Dermis blood vessel endothelial cell (primary cell): ENCODE results near the gene ERVV-1. TPM values are rescaled to one million over a fixed set of nuclear protein-coding genes. Genes with fewer than 3 reads are reported as not detected.
"Not testable (repeated sequence)": the region's sequence is repeated elsewhere in the genome, so short reads cannot be mapped to it uniquely, and the experiment has no call there.

Experiments
- DNase-seq: peaks from one replicate; pipeline ENCODE4 v3.0.0; 2010
- total RNA-seq: library from RNA; depleted of rRNA; stranded (reverse); fragments of >200 nt; gene quantifications from 2 replicates; pipeline ENCODE4 v1.2.3, GENCODE V29; 2014

The ERVV-1 gene, protein sequence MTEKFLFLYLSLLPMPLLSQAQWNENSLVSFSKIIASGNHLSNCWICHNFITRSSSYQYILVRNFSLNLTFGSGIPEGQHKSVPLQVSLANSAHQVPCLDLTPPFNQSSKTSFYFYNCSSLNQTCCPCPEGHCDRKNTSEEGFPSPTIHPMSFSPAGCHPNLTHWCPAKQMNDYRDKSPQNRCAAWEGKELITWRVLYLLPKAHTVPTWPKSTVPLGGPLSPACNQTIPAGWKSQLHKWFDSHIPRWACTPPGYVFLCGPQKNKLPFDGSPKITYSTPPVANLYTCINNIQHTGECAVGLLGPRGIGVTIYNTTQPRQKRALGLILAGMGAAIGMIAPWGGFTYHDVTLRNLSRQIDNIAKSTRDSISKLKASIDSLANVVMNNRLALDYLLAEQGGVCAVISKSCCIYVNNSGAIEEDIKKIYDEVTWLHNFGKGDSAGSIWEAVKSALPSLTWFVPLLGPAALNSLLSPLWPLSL
- total RNA-seq, result not detected in 2 replicates

- DNase-seq, result no peak
Observed at GRCh38 chr19:53013621-53014020, at the start of gene ERVV-1. ERVV-1 (plus strand) TSS chr19:53013921; CDS start chr19:53014091, 170 bp downstream.

- no peak for DNase-seq
Observed at GRCh38 chr19:52967772-52968171, 45.9 kb upstream of the ERVV-1 start.

GRCh38 chr19:52981329-52981728 lies 32.4 kb upstream of the ERVV-1 start:
- no peak for DNase-seq

GRCh38 chr19:52983167-52983566 lies 30.6 kb upstream of the ERVV-1 start:
- DNase-seq, result not testable (repeated sequence)

DNA sequence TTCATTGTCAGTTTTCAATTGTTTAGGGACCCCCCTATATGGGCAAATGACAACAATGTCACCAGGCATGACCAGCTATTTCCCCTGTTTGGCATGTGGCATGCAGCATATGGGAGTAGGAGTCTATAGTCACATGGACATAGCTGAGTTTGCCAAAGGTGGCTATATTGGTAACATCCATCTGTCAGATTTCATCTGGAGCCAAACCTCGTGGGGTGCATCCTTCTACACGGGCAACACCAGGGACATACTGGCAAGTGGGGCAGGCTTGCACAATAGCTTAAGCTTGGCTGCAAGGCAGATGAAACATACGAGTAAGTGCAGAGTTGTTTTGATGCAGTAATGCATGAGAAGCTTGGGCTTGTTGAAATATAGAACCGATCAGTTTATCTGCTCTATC lies 26.5 kb upstream of the ERVV-1 start:
- DNase-seq, result no peak

- no peak for DNase-seq
Observed at GRCh38 chr19:52988506-52988905, 25.2 kb upstream of the ERVV-1 start.

DNA sequence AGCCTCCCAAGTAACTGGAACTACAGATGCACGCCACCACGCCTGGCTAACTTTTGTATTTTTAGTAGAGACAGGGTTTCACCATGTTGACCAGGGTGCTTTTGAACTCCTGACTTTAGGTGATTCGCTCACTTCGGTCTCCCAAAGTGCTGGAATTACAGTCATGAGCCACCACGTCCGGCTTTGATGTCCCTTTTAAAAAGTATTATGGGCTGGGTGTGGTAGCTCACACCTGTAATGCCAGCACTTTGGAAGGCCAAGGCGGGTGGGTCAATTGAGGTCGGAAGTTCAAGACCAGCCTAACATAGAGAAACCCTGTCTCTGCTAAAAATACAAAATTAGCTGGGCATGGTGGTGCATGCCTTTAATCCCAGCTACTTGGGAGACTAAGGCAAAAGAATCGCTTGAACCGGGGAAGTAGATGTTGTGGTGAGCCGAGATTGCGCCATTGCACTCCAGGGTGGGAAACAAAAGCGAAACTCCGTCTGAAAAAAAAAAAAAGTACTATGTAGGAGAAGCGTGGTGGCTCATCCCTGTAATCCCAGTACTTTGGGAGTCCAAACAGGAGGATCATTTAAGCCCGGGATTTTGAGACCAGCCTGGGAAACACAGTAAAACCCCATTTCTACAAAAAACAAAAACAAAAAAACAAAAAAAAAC lies 22.8 kb upstream of the ERVV-1 start:
- DNase-seq, result no peak

GRCh38 chr19:52991484-52991883 lies 22.2 kb upstream of the ERVV-1 start:
- peak; percentile 85 for DNase-seq

DNA sequence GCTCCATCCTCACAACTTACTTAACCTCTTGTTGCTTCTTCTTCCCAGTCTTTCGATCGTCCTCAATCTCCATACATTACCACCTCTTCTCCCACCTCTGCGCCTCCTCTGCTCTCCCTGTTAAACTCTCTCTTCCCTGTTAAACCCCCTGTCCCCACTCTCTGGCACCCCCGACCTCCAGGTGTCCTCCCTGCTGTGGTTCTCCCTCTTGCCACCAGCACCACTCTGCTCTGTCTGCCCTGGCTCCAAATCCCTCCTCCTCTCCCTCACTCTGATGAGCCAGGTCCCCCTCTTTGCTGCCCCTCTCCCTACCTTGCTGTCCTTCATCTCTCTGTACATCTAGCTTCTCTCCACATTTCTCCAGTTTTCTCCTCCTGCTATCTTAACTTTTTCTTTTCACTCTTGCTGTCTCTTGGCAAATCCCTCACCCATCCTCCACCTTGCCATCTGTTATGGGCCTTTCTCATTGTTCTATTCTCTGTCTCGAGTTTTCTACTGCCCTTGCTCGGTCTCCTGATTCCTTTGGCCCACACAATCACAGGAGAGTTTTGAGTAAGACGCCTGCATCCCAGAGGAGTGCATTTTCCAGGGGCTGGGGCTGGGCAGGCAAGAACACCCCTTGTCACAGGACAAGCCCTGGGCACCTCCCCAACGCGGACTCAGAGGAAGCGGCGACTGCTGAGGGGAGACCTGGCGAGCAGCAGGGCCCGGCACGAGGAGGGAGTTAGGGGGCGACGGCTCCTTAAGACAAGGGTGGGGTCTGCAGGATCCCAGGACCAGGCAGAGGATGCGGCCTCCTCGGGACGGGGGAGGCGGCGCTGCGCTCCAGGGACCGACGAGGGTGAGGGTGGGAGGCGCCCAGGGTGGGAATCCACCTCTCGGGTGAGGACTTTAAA lies 21.4 kb upstream of the ERVV-1 start:
- peak; percentile 50 for DNase-seq

DNA sequence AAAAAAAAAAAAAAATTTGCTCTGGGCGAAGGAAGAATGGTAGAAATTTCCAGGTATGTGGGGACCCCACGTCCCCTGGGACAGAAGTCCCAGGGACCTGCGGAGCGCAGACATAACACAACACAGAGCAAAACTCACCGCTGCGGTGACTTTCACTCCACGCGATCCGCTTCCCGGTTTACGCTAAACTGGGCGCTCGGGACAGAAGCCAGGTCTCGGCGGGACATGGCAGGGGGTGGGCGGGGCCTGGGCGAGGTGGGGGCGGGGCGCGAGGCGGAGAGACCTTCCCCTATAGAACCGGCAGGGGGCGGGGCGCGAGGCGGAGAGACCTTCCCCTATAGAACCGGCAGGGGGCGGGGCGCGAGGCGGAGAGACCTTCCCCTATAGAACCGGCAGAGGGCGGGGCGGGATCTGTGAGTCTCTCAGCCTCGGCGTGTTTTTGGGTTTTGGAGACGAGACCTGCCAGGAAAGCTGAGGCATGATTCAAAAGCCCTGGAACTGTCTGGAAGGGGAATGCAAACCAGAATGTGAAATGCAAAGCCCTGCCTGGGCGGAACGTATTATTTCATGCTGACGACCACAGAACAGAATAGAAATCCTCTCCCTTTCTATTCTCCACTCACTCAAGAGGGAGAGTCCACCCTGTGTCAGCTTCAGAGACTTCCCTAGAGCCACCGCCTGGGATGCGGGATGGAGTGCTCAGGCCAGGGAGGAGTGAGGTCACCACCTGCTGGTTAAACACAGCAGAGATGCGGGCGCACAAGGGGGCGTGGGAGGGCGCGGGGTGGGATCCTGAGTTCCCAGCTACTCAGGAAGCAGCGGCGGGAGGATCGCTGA lies 20.2 kb upstream of the ERVV-1 start:
- DNase-seq, result peak; percentile 82

DNA sequence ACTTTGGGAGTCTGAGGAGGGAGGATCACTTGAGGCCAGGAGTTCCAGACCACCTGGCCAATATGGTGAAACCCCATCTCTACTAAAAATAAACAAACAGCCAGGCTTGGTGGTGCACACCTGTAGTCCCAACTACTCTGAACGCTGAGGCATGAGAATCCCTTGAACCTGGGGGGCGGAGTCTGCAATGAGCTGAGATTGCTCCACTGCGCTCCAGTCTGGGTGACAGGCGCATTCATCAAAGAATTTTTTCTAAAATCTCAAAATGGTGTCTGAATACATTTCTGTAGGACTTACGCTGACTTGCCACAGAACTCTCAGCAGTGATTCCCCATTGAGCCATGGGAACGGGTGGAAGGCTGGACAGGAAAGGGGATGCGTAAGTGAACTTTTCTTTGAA lies 18.0 kb upstream of the ERVV-1 start:
- DNase-seq, result no peak

DNA sequence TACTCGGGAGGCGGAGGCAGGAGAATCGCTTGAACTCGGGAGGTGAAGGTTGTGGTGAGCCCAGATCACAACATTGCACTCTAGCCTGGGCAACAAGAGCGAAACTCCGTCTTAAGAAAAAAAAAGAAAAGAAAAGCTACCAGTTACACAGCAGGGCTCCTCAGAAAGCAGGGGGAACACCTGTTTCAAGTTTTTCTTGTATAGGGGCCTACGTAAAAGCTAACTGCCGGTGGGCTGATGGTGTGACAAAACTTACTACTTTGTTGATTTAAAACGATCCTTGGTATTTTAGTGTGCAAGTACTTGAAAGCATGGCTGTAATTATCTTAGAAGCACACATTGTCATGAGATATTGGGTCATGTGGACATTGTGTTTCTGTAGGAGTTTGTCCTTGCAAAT lies 15.7 kb upstream of the ERVV-1 start:
- no peak for DNase-seq

- DNase-seq, result no peak
Observed at GRCh38 chr19:53002479-53002878, 11.2 kb upstream of the ERVV-1 start.

DNA sequence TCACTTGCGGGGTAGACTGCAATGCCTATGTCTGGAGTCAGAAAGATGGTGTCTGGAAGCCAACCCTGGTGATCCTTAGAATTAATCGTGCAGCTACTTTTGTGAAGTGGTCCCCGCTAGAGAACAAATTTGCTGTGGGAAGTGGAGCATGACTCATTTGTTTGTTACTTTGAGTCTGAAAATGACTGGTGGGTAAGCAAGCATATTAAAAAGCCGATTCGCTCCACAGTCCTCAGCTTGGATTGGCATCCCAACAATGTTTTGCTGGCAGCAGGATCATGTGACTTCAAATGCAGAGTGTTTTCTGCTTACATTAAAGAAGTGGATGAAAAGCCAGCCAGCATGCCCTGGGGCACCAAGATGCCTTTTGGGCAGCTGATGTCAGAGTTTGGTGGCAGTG lies 9.5 kb upstream of the ERVV-1 start:
- DNase-seq, result no peak

DNA sequence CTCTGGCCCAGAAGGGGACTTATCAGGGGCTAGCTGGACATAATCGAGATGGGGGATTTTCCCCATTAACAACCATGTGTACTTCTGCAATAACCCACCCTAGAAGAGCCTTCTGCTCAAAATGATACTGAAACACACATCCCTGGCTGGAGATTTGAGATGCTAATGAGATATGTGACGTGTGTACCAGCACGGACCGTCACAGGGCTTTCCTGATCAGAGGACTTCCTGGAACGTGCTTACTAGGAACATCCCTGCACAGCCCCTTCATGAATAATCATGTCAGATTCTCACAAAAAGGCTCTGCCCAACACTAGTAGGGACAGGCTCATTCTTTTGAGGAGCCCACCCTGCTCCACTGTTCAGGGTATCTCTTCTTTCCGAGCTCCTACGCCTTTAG lies 6.5 kb upstream of the ERVV-1 start:
- DNase-seq, result no peak

DNA sequence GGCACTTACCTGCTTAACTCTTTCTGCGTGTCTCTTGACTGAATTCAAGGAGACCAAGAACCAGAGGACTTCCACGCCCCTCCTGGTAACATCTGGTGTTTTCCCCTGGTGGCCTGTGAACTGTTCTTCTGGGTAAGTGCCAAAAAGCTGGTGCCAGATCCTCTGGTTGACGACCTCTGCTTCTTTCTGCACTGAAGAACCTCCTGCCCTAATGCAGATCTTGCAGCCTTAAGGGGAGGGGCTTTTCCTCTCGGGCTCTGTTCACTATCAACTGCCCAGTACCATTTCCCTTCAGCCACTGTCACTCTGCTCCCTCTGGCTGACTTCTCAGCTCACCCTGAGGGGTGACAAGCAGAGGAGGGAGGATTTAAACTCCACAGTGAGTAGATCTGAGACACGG lies 6.1 kb upstream of the ERVV-1 start:
- DNase-seq, result no peak

DNA sequence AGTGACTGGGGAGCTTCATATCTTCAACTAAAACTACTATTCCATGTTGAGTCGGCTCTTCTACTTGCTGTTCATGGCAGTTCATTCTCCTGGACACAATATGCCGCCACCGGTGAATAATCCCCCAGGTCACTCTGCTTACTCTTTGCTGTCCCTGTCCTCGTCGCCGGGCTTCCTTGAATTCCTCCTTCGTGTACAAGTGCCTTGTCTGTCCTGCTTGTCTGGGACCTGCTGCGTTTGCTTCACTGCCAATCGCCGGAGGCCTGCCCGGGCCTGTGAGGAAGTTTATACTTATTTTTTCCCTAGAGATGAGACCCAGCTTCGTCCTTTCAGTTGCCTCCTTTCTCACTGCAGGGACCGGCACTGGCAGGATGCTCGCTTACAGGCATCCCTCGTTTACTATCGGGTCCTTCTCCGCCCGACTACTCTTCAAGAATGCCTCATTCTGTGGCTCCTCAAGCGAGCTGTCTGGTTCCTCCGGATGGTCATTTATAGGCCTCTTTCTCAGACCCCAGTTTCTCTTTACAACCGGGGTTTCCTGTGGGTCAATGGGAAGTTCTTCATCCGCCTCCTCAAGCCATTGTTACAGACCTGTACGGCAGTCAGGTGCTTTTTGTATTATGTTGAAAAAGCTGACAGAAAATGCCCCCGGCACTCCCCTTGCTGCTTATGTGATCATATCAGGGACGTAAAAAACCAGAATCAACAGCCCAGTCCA lies 5.5 kb upstream of the ERVV-1 start:
- no peak for DNase-seq

DNA sequence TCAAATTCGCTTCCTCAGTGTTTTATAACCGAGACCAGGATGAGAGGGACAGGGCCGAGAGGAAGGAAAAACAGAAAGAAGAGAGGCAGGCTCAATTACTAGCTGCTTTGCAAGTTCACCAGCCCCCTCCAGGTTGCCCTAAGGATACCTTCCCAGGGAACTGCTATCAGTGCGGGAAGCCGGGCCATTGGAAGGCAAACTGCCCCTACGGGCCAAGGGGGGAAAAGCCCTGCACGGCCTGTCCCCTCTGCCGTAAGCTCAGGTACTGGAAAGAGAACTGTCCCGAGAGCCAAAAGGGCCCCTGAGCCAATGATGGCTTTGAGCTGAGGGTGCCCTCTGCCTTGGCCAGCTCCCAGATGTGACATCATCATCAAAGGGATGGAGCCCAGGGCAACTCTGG lies 3.2 kb upstream of the ERVV-1 start:
- no peak for DNase-seq

DNA sequence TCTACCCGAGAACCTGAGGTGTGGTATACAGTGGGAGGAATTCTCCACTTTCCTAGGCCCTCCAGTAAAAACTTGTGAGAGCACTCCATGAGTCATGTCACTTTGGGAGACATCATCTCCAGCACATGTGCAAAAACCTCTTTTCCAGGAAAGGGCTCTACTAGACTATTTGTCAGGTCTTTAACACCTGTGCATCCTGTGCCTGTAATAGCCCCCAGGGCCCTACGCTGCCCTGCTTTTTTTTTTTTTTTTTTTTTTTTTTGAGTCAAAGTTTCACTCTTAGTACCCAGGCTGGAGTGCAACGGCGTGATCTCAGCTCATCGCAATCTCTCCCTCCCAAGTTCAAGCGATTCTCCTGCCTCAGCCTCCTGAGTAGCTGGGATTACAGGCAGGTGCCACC lies 1.7 kb upstream of the ERVV-1 start:
- no peak for DNase-seq

- DNase-seq, result no peak
Observed at GRCh38 chr19:53015159-53015558, 1.4 kb downstream of the ERVV-1 start.

DNA sequence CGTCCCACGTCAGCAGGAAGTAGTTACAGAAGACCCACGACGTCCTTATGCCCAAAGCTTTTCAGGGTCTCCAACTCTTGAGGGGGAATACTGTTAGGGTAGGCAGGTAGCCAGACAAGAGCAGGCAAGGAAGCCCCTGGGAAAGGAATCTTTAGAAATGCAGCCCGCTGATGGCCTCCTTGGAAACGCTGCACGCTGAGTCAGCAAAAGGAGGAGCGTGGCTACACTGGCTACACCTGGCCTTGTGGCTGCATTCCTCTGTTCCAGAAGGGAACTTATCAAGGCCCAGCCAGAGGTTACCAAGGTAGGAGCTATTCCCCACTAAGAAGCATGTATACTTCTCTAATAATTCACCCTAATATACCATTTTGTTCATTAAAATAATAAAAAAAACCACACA lies 2.0 kb downstream of the ERVV-1 start:
- no peak for DNase-seq

DNA sequence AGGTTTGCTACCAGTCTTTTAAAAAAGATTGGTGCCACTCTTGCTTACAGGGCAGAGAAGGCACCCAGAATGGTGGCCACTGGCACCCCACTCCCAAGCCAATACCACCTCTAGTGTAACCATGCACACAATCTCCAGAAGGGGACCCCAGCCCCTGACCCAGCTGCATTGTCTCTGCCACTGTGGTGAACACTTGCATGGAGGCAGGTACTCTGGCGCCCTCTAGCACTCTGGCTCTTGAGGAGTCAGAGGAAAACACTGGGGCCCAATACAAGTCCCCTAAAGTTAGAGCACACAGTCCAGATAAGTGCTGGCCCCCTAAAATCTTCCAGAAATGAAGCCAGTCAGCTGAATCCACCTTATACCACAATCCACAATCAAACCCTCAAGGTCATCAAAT lies 6.0 kb downstream of the ERVV-1 start:
- DNase-seq, result peak; percentile 20
